NCI-H2081 (cell line): ENCODE data around the gene BICD1.
"Not testable (repeated sequence)": the region's sequence is repeated elsewhere in the genome, so short reads cannot be mapped to it uniquely, and the experiment has no call there.

Source experiments
- DNase-seq, 2 experiments: peaks; one replicate each; lab custom pipeline; 2025; lab: John Stamatoyannopoulos, UW

The BICD1 gene

DNA sequence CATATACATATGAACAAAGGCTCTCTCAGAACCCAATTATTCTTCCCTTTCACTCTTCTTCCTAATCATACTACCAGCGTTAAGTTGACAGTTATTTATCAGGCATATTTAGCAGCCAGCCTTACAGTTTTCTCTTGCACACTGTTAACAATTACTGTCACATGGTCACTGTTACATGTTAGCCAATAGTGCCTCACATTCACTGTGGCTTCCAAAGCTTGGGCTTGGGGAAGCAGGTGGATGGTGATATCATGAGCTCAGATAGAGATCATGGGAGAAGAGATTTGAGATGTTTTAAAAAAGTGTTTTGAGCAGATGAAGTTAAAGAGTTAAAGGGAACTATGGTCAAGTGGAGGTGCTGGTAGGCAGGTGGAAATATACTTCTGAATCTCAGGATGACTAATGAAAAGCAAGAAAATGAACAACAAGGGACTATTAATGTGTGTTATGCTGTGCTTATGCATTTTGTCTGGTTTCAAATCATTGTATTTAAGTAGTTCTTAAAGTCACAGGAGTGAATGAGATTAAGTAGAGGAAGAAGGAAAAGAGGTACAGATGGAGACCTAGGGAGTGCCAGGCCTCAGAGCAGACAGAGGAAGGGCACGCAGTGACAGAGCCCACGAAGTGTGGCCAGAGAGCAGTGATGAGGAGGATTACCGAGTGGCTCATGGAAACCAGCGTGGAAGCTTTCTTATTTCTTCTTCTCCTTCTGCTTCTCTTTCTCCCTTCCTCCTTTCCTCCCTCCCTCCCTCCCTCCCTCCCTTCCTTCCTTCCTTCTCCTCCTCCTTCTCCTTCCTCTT lies 39.6 kb downstream of the BICD1 start:
- DNase-seq = no peak

DNA sequence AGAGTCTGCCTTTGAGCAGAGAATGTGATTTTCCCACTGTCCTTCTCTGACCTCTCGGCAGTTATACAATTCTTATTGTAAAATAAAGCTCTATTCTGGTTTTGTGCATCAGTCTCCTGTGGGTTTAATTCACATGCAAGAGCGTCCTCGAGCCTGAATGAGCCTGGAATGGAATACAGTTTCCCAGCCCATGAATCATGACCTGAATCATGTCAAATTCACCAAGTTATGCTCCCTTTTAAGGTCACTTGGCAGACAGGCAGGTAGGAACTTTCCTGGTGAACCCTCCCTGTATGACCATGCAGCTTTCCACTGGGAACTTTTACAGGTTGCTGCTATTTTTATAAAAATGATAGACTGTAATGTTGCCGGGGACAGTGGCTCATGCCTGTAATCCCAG lies 41.7 kb downstream of the BICD1 start:
- no peak for DNase-seq

DNA sequence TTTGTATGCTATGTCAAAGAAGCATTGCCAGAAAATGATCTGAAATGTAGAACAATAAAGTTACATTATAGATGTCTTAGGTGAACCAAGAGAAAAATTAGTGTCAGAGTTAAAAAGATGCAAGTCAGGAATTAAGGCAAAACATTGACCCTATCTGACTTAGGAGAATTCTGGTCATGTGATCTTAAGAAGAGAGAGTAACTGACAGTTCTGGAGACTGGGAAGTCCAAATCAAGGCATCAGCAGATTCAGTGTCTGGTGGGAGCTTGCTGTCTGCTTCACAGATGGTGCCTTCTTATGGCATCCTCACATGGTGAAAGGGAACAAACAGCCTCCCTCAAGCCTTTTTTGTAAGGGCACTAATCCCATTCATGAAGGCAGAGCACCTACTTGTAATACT lies 42.8 kb downstream of the BICD1 start:
- DNase-seq = no peak

DNA sequence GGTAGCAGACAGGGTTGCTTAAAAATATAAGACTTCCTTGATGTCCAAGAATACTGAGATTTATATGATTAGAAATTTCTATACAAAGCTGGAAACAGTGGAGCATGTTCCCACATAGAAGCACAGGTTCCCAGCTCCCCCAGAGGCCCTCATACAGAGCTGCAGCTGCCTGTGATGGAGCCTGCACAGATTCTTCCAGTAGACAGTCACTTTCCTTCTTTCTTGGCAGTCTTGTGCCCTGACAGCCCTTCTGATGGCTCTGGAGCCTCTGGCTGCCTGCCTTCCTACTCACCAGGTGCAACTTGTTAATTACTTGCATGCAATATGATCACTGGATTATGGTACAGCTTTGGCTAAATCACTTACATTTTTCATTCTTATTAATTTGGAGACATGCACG lies 44.4 kb downstream of the BICD1 start:
- no peak for DNase-seq

DNA sequence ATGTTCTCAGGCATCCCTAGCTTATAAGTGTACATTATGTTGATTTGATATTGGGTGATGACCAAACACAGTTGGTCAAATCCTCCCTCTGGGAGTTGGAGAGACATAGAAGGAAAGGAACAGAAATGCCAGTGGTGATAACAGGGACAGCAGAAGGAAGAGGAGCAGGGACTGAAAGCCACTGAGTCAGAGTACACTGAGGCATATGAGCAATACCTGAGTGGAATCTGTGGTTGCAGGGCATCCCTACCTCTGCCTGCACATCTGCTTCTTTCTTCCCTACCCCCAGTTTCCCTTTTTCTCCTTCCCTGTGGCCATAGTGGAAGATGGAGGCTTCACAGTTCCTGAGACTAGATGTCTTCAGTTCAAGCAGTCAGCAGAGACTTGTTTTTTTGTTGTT lies 44.9 kb downstream of the BICD1 start:
- DNase-seq = no peak

DNA sequence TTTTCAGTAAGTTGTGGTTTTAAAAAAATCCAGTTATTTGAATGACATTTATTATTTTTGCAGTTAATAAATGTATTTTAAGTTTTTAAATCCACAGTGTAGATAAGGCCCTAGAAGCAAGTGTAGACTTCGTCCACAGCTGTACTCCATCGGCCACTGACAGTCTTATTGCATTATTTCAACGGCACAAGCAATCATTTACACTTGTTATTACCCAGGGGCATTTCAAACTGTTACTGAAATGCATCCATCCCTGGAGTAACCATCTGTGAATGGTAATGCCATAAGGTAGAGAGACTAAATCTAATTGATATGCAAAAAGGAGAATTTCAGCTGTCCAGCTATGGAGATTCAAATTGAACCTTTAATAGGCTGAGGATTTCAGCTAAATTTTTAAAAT lies 48.4 kb downstream of the BICD1 start:
- DNase-seq = no peak

DNA sequence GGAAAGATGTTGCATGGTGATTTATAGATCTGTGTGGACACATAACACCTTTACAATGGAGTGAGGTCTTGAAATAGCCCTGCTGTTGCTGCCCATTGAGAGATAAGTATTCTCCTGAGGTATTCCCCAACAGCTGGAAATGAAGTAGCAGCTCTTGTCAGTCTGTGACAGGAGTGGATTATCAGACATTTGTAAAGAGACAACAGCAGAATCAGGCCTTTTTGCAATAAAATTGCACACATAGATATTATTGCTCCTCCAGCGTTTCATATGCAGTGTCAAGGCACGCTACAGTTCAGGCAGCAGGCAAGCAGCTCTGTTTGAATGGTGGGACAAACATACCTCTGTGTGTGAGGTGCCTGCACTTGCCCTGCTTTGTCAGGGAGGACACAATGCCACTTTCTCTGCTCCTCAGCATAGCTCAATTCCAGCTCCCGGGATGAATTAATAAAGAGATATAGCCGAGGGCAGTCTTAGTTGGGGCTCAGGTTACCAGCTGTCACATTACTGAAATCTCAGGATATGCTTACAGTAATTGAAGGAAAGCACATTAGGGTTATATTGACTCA lies 49.4 kb downstream of the BICD1 start:
- peak; percentile 25 to 68 for DNase-seq

DNA sequence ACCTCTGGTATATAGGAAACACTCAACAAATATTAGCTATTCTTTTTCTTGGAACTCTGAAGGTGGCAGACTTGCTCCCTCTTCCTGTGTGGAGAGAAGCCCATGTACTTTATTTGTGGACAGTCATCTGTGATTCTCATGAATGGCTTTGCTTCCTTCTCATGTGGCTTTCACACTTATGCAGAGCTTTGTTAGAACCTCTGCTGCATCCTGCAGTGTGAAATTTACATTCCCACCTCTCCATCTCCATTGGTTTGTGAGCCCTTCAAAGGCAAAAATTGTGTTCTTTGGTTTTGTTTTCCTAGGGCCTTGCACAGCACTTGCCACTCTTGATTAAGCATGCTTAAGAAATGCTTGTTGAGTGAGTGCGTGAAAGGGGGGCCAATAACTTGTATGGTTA lies 51.9 kb downstream of the BICD1 start:
- no peak for DNase-seq

DNA sequence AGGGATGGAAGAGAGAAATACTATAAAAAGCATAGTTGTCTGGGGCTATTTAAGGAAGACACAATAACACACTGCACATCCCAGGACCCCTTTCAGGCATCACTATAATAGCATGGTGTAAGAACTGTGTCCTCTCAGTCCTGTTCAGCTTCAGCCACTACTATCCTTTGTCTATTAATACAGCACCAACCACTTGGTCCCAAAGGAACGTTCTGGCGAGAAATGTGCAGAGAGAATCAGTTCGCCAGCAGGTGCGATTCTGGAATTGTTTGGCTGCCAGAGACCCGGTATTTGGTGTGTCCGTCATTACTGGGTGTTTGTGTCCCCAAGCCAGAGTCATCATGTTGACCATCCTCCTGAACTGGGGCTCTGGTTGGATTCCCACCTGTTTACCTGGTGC lies 52.7 kb downstream of the BICD1 start:
- DNase-seq = no peak

DNA sequence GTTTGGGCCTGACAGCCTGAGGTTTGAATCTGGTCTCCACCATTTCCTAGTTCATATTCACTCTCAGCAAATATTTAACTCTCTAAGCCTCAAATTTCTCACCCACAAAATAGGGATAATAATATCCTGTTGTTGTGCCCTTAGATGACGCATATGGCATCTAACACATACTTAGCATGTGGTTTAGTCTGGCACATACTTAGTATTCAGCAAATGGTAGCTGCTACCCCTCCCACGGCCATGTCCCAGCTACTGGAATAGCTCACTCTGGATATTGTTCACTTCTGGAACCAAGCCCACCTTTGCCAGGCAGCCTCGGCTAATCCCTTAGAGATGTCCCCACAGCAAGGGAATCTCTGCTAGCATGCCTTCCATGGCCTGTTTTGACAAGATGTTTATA lies 53.3 kb downstream of the BICD1 start:
- no peak for DNase-seq

DNA sequence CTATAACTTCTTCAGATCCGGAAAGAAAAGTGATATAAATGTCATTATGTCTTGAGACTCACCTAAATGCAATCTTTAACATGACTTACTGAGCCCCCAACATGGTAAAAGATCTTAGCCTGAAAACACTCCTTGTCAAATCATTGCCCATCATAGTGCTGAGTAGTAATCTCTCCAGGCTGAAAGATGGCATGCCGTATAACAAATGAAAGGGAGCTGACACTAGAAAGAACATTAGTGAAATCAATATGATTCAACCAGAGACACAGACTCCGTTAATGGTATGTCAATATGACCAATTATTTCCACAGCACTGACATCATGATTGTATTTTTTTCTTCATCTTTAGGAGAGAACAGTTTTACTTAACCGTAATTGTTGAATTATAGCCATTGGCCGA lies 54.4 kb downstream of the BICD1 start:
- DNase-seq = no peak

DNA sequence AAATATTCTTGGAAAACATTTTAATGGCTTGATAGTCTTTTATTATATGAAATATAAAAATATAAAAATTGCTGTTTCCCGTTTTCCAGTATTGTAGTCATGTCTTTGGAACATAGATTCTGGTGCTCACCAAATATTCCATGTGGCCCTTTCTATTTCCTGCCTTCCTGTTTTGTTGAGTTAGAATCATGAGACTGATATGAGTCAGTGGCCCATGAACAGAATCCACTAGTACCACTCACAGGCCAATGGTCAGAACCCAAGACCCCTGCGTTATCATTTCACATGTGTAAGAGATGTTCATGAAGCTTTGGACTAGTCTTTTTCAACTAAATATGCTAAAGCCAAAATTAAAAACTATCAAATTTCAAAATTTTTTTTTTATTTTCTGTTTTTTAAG lies 56.9 kb downstream of the BICD1 start:
- DNase-seq = no peak

DNA sequence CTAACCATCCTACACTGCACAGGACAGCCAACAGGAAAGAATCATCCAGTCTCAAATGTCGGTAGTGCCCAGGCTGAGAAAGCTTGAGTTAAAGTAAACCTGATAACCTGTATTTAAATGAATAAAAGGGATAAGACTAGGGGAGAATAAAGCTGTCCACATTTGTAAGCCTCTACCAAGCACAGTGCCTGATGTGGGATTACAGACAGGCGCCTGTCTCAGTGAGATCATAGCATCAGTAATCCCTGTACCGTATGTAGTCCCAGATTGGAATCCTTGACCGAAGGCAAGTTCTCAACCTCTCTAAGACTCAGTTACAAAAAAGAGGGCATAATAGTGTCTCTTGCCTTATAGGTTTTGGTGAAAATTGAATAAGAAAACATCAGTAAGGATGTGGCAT lies 59.9 kb downstream of the BICD1 start:
- DNase-seq = no peak

DNA sequence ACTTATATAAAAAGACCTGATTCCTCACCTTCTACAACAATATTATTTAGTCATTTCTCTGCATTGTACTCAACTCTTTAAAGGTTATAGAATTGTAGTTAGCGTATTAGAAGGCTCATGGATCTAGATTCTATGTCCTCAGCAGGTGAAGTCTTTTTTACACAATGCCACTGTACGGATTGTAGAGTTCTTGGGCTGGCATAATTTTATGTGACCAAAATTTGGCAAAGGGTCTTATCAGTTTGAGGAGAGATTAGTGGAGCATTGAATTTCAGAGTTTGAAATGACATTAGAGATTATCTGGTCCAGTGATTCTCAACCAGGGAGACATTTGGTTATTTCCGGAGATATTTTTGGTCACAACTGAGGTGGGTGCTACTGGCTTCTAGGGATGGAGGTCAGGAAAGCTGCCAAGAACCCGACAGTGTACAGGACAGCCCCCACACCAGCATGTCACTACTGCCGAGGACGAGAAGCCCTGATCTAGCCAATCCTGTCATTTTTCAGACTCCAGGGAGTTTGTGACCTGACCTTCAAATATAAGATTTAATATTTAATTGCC lies 63.9 kb downstream of the BICD1 start:
- no peak for DNase-seq

DNA sequence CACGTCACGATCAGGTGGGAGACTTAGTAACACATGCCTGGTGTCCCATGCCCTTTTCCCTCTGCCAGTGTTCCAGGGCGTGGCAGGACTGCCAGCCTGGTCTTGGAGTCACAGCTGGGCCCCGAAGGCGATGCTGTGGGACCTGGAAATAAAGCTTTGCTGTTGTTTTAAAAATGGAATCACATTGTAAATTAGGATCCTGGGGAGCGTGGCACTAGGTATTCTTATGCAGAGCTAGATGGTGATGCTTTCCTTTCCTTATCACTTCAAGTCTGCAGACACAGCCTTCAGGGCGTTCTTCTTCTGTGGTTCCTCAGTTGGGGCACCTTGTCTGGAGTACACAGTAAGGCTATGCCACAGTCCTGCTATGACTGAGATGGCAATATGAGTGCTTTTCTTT lies 64.6 kb downstream of the BICD1 start:
- DNase-seq = no peak

DNA sequence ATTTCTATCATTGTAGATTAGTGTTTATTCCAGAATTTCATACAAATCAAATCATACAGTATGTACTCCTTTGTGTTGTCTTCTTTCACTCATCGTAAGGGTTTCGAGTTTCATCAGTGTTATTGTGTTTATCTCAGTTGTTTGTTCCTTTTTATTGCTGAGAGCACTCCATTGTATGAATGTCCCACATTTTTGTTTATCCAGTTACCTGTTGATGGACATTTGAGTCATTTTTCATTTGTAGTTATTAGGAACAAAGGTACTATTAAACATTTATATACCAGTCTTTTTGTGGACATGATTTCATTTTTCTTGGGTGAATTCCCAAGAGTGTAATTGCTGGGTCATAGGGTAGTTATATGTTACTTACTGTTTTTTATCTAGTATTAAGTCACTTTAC lies 70.0 kb downstream of the BICD1 start:
- no peak for DNase-seq

DNA sequence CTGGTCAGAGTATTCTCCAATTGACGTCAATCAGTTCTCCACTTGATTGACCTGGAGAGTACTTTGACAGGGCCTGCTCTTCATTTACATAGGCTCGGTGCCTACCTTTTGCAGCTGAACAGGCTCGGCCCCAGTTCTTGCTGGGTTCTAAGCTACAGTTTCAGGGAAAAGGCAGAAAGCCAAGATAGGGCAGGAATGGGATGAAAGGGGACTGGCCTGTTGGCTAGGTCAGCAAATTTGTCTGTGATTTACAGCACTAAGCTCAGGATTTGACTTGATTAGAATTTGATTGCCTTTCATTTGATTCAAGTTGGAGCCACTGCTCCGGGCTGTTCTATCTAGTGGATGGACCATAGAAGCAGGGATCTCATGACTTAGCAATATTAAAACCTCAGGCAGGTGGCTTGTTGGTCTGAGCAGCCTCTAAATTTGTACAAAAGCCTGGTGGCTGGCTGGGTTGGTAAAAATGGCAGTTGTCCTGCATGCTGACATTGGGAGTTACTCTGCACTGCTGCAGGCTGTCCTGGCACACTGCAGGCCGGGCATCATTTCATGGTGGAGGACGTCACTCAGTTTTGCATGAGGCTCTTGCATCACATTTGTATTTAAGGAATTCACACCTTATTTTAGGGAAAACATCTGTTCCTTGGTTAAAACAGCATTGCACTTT lies 71.8 kb downstream of the BICD1 start:
- DNase-seq = no peak

DNA sequence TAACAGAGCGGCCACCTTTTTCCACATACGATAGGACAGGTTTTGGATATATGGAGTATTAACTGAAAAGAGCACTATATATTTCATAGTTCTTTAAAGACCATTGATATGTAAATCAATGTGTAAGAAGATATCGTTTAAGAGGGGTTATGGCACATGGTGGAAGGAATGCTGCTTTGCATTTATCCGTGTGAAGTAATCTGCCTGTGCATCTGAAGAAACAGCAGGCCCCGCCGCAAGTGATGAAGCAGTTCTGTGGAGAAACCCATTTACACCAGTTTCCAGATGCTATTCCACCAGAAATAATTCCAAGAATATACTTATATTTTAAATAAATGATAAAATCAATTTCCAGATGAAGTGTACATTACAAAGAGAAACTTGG lies 72.4 kb downstream of the BICD1 start:
- DNase-seq = no peak

DNA sequence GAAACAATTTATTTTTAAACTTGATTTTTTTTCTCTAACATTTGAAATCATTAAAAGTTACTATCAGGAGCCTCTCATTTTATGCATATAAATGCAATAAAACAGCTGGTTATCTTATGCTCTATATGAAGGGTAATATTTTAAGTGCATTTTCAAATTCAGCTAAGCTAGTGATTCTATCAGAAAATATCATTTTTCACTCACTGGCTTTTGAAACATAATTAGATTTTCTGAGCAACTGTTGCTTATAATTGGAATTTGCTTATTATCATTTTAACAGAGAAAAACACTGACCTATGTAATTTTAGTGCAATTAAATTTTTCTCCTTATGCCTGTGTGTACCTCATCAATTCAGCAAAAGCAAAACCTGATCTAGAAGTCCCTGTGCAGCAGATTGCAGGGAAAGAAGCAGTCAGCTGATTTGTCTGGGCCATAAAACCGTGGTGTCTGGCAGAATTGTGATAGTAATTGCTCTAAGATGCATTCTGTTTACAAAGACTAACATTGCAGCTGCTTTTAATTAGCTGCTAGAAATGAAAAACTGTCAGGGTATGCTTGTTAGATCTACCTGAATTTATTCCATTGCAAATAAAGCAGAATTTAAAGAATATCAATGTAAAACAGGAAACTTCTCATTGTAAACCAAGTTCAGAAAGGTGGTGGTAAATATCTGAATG lies 75.0 kb downstream of the BICD1 start:
- peak; percentile 21 to 56 for DNase-seq

DNA sequence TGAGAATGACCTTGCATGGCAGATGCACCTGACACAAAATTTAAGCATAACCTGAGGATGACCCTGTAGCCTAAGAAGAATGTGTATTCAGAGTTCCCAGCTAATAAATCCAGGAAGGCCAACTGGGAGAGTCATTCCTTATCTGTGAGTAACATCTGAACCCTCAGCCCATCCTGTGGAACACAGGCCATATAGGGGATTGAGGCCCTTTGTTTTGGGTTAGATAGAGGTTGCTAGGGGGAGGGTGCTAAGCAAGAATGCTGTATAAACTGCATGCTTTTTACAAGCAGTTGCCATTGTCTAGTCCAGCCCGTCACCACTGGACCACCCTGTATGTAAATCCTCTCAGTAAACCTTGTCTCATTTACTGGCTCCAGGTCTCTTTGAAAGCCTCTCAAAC lies 77.0 kb downstream of the BICD1 start:
- no peak for DNase-seq

DNA sequence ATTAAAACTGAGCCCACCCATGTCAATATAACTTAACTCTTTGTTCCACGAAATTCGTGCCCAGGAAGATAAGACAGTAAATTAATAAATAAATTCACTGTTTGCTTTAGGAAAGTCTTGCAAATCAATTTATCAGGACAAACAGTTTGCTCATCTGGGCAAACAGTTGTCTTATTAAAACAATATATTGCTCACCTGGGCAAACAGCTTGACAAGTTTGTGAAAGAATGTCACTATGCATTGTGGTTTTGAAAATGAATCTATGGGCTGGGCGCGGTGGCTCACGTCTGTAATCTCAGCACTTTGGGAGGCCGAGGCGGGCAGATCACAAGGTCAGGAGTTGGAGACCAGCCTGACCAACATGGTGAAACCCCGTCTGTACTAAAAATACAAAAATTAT lies 80.5 kb downstream of the BICD1 start:
- not testable (repeated sequence) for DNase-seq

DNA sequence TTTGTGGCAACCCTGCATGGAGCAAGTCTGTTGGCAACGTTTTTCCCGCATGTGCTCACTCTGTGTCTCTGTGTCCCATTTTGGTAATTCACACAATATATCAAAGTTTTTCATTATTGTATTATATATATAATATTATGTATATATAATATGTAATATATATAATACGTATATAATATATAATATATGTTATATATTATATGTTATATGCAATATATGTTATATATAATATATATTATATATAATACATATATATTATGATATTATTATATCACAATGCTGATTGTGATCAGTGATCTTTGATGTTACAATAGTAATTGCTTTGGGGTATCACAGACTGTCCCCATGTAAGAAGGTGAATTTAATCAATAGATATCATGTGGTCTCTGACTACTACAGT lies 84.8 kb downstream of the BICD1 start:
- no peak for DNase-seq
